ENCODE results near the gene CCDC15.

CCDC15 gene

GRCh38 chr11:125090816-125091215, 136.8 kb downstream of the CCDC15 start:
- Histone ChIP-seq H3K27me3 (replicated peaks; ENCODE audit: control insufficient read depth, insufficient read depth, low read length) (no peaks in the 10 kb centered on the region), H3K4me3 (replicated peaks; ENCODE audit: low read depth, low read length) (no peak overlapping the region), H3K36me3 (ENCODE audit: control insufficient read depth, insufficient read depth, low read length) (no peaks in the 10 kb centered on the region; the same call in 1 of the 2 replicates)
- DNase-seq (ENCODE audit: extremely low read depth, insufficient read length): no peak
- TF ChIP-seq, protein P1, sequence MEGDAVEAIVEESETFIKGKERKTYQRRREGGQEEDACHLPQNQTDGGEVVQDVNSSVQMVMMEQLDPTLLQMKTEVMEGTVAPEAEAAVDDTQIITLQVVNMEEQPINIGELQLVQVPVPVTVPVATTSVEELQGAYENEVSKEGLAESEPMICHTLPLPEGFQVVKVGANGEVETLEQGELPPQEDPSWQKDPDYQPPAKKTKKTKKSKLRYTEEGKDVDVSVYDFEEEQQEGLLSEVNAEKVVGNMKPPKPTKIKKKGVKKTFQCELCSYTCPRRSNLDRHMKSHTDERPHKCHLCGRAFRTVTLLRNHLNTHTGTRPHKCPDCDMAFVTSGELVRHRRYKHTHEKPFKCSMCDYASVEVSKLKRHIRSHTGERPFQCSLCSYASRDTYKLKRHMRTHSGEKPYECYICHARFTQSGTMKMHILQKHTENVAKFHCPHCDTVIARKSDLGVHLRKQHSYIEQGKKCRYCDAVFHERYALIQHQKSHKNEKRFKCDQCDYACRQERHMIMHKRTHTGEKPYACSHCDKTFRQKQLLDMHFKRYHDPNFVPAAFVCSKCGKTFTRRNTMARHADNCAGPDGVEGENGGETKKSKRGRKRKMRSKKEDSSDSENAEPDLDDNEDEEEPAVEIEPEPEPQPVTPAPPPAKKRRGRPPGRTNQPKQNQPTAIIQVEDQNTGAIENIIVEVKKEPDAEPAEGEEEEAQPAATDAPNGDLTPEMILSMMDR (IDR thresholded peaks at IDR 0.05; ENCODE audit: insufficient read depth, low read length, poor library complexity, severe bottlenecking): no peak

All from GM06990 (cell line).